GM12891 (cell line): Measurements from ENCODE around the gene RBM33.

Experiments used
- PAX5 ChIP-seq: IDR thresholded peaks from 2 replicates; pipeline ENCODE4 v1.6.1; 2011; ENCODE audit warnings: low read length, moderate library complexity, mild to moderate bottlenecking; ENCODE audit not compliant: insufficient read depth, severe bottlenecking
- POLR2A ChIP-seq: IDR thresholded peaks from 2 replicates; pipeline ENCODE4 v1.6.1; 2011; ENCODE audit warnings: low read depth, low read length, control low read depth
- POLR2AphosphoS5 ChIP-seq: IDR thresholded peaks from 2 replicates; pipeline ENCODE4 v1.6.1; 2011; ENCODE audit warnings: low read depth, low read length, control low read depth
- POU2F2 ChIP-seq: IDR thresholded peaks from 2 replicates; pipeline ENCODE4 v1.6.1; 2011; ENCODE audit warnings: low read depth, mild to moderate bottlenecking, control low read depth, low read length, moderate library complexity
- SPI1 ChIP-seq: IDR thresholded peaks from 2 replicates; pipeline ENCODE4 v1.6.1; 2011; ENCODE audit warnings: low read depth, low read length, control low read depth
- TAF1 ChIP-seq: IDR thresholded peaks from 2 replicates; pipeline ENCODE4 v1.6.1; 2011; ENCODE audit warnings: low read depth, low read length, control low read depth

DNA sequence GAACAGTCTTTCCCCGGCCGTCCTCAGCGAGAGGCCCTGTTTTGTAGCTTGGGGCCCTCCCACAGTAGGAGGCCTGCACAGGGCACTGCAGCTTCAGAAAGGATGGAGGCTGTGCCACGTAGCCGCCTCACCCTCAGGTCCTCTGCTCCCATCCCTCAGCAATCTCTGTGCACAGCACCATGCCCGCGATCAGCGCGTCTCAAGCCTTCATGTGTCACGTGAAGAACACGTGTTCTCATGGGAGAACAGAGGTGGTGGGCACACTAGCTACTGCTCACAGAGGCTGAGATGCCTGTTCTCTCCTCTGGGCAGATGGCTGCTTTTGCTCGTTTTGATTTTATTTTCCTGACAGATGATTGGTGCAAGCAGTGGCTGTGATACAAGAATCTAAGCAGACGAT is 176.3 kb downstream of the RBM33 start:
- TF ChIP-seq POLR2AphosphoS5 (no peak), TAF1 (no peak), POLR2A (no peak), POU2F2 (no peak), SPI1 (no peak), PAX5 (no peak)
